Endothelial cell of umbilical vein (primary cell): ENCODE measurements around the gene MRAP. TPM values are rescaled to one million over a fixed set of nuclear protein-coding genes. Genes with fewer than 3 reads are reported as not detected.

Experiments used
- BruUV-seq: library from RNA; stranded (reverse); fragments of 400-500 nt; replicated peaks from 2 replicates; lab custom pipeline; 2021; lab: Mats Ljungman, UMichigan
- CTCF ChIA-PET: fragments of 300-600, 350-600 bp; sonication (Branson Sonifier 250); formaldehyde crosslinking; loops from one replicate; lab custom pipeline; 2021; ENCODE audit warnings: antibody characterized with exemption, inconsistent platforms; lab: Charles Lee
- POLR2A ChIA-PET: fragments of 300-600, 350-600 bp; sonication (Branson Sonifier 250); formaldehyde crosslinking; loops from one replicate; lab custom pipeline; 2021; ENCODE audit warnings: antibody characterized with exemption, inconsistent platforms; lab: Charles Lee
- DNase-seq: peaks from one replicate; pipeline ENCODE4 v3.0.0-alpha.2; 2011; ENCODE audit warnings: low read depth, low spot score
- FAIRE-seq: peaks from 2 replicates; lab custom pipeline; 2011; peaks lifted over from hg19 to GRCh38; lab: Jason Lieb, UNC
- H2AFZ ChIP-seq: 2 replicates; pipeline ENCODE4 v1.6.0; 2012; ENCODE audit warnings: low read depth, low read length, control low read depth, inconsistent platforms
- H3K27ac ChIP-seq: 2 replicates; pipeline ENCODE4 v1.5.1; 2011; ENCODE audit warnings: low read depth, mild to moderate bottlenecking, control low read depth, low read length, moderate library complexity; ENCODE audit not compliant: insufficient read depth
- H3K27me3 ChIP-seq, 2 experiments: 2 replicates each; pipeline versions ENCODE4 v1.6.0 to v1.6.1; 2011; ENCODE audit warnings: low read length in 2 of 2, mixed read lengths in 1 of 2; ENCODE audit not compliant: control insufficient read depth in 2 of 2, insufficient read depth in 2 of 2
- H3K36me3 ChIP-seq, 2 experiments: 2 replicates in 1 of 2; 3 replicates in 1 of 2; pipeline ENCODE4 v1.5.1; 2011; ENCODE audit warnings: low read length in 2 of 2, mild to moderate bottlenecking in 1 of 2, moderate library complexity in 1 of 2; ENCODE audit not compliant: control insufficient read depth in 2 of 2, insufficient read depth in 2 of 2; ENCODE audit errors: extremely low read depth in 1 of 2
- H3K4me1 ChIP-seq: 3 replicates; pipeline ENCODE4 v1.5.1; 2011; ENCODE audit warnings: mild to moderate bottlenecking, low read length; ENCODE audit not compliant: control insufficient read depth, insufficient read depth; ENCODE audit errors: extremely low read depth
- H3K4me2 ChIP-seq: 2 replicates; pipeline ENCODE4 v1.6.1; 2011; ENCODE audit warnings: low read length, control low read depth, mixed read lengths; ENCODE audit not compliant: insufficient read depth
- H3K4me3 ChIP-seq, 3 experiments: fragments of 200-600 bp in 1 of 3; sonication (generic), shearing (Covaris generic) in 1 of 3; replicated peaks in 1 of 3; 2 replicates each; pipeline ENCODE4 v1.5.1; 2011 to 2016; ENCODE audit warnings: control low read depth in 3 of 3, low read length in 3 of 3, mild to moderate bottlenecking in 2 of 3, inconsistent platforms in 1 of 3, low read depth in 1 of 3, moderate library complexity in 1 of 3; ENCODE audit not compliant: insufficient read depth in 1 of 3
- H3K79me2 ChIP-seq: 2 replicates; pipeline ENCODE4 v1.6.0; 2012; ENCODE audit warnings: low read length, inconsistent platforms; ENCODE audit not compliant: control insufficient read depth, insufficient read depth
- H3K9ac ChIP-seq: replicated peaks from 2 replicates; pipeline ENCODE3; 2011; ENCODE audit warnings: low read length, control low read depth; ENCODE audit not compliant: insufficient read depth; ENCODE audit errors: extremely low read depth
- H3K9me1 ChIP-seq: replicated peaks from 3 replicates; pipeline ENCODE4 v1.6.0; 2011; ENCODE audit warnings: mild to moderate bottlenecking, low read length; ENCODE audit not compliant: control insufficient read depth, insufficient read depth; ENCODE audit errors: extremely low read depth
- H3K9me3 ChIP-seq: replicated peaks from 2 replicates; pipeline ENCODE4 v1.5.1; 2012; ENCODE audit warnings: low read length, inconsistent platforms; ENCODE audit not compliant: control insufficient read depth, insufficient read depth
- H4K20me1 ChIP-seq: replicated peaks from 2 replicates; pipeline ENCODE3; 2011; ENCODE audit warnings: mild to moderate bottlenecking, low read length; ENCODE audit not compliant: control insufficient read depth, insufficient read depth; ENCODE audit errors: extremely low read depth
- EZH2 ChIP-seq: IDR thresholded peaks from 2 replicates; pipeline ENCODE4 v1.6.1; 2012; ENCODE audit warnings: borderline replicate concordance, low read depth, mild to moderate bottlenecking, moderate library complexity, low read length, inconsistent platforms; ENCODE audit not compliant: severe bottlenecking
- FOS ChIP-seq: IDR thresholded peaks from 2 replicates; pipeline ENCODE4 v1.6.1; 2011; ENCODE audit warnings: mild to moderate bottlenecking, low read length, moderate library complexity, borderline replicate concordance; ENCODE audit not compliant: insufficient read depth
- GATA2 ChIP-seq: IDR thresholded peaks from 2 replicates; pipeline ENCODE4 v1.7.0; 2011; ENCODE audit warnings: low read depth, mild to moderate bottlenecking, moderate library complexity, mixed read lengths, low read length; ENCODE audit not compliant: insufficient read length, insufficient read depth
- JUN ChIP-seq: IDR thresholded peaks from 2 replicates; pipeline ENCODE4 v1.6.1; 2011; ENCODE audit warnings: borderline replicate concordance, low read depth; ENCODE audit not compliant: insufficient read length, insufficient read depth
- MYC ChIP-seq: IDR thresholded peaks from one replicate; pipeline ENCODE4 v1.6.1; 2011; ENCODE audit warnings: mild to moderate bottlenecking, low read depth, low read length
- POLR2A ChIP-seq: IDR thresholded peaks from 2 replicates; pipeline ENCODE4 v1.6.1; 2012; ENCODE audit warnings: low read depth, mild to moderate bottlenecking, control low read depth, low read length
- POLR2AphosphoS5 ChIP-seq: IDR thresholded peaks from 2 replicates; pipeline ENCODE4 v1.6.1; 2012; ENCODE audit warnings: low read depth, mild to moderate bottlenecking, control low read depth, low read length, moderate library complexity; ENCODE audit not compliant: insufficient read depth
- dilution Hi-C: fragments of 300-500 bp; cut with MboI; formaldehyde crosslinking; loops from one replicate; pipeline ENCODE4 v1.15.0; 2019; ENCODE audit warnings: low sequenced_read_pairs; ENCODE audit not compliant: extremely low pct_ligation_motif_present
- intact Hi-C: fragments of 100-400 bp; cut with micrococcal nuclease; formaldehyde crosslinking; loops from one replicate; pipeline ENCODE4 v1.10.0; 2022
- polyA plus RNA-seq, 4 experiments: library from polyadenylated mRNA; depleted of rRNA in 3 of 4; stranded (reverse) in 3 of 4; unstranded in 1 of 4; fragments of >200 nt; gene quantifications; 2 replicates each; pipeline versions ENCODE4 v1.2.1 to v1.2.3, GENCODE V29; 2011 to 2012; ENCODE audit warnings: missing spikeins in 1 of 4
- total RNA-seq: library from RNA; stranded (reverse); gene quantifications from 2 replicates; pipeline ENCODE4 v1.2.3, GENCODE V29; 2021
- TF ChIP-seq, protein P1 (sequence below), 2 donors: IDR thresholded peaks; 1 replicate in 1 of 2; 2 replicates in 1 of 2; pipeline ENCODE4 v1.5.1; 2011; ENCODE audit warnings: low read length in 2 of 2, mild to moderate bottlenecking in 2 of 2, moderate library complexity in 2 of 2, control low read depth in 1 of 2, inconsistent platforms in 1 of 2, low read depth in 1 of 2; ENCODE audit not compliant: insufficient read depth in 1 of 2; ENCODE audit errors: extremely low read depth in 1 of 2
- TF ChIP-seq, protein P2 (sequence below): IDR thresholded peaks from 2 replicates; pipeline ENCODE4 v1.6.1; 2011; ENCODE audit not compliant: insufficient read depth, insufficient read length

MRAP gene
- total and polyA plus RNA-seq, 2 donors (not counting 3 experiments of a cell fraction or from before 2014, with no cell fraction given): not detected

DNA sequence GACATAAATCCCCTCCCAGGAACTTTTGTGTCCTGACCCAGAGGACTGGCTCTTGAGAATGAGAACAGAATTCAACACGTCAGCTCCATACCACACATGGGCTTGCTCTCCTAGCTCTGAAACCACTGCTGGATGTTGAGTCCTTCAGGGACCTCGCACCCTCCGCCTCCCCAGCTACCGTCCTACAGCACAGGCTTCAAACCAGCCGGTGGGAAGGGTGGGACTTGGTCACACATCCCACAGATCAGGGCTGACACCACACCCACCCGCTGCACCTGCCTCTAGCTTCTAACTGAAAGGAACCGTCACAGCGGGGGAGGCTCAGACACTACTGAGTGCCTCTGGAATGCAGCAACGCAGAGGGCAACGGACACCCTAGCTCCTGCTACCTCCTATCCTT lies 24.0 kb downstream of the MRAP start:
- Histone ChIP-seq H3K9me1 (no peaks in the 10 kb centered on the region), H2AFZ (no peak overlapping the region), H4K20me1 (no peaks in the 10 kb centered on the region), H3K79me2 (no peaks in the 10 kb centered on the region), H3K4me3 (no peak overlapping the region), H3K9ac (no peak overlapping the region), H3K27ac (no peak overlapping the region), H3K27me3 (no peaks in the 10 kb centered on the region), H3K4me2 (no peak overlapping the region), H3K36me3 (peaks cover 34 to 52% of the 10 kb centered on the region in 2 experiments), H3K9me3 (no peaks in the 10 kb centered on the region), H3K4me1 (no peaks in the 10 kb centered on the region)
- ChIA-PET CTCF (interaction anchor here (0.7 to 1.3 kb wide), 2 partner anchors 9 kb away, joined by 3 read pairs; no protein-coding TSS in a partner anchor), POLR2A (no interaction called here)
- FAIRE-seq: no peak
- DNase-seq: no peak
- intact Hi-C loops: no loop called here
- no TSS peak for BruUV-seq
- TF ChIP-seq, protein P1, sequence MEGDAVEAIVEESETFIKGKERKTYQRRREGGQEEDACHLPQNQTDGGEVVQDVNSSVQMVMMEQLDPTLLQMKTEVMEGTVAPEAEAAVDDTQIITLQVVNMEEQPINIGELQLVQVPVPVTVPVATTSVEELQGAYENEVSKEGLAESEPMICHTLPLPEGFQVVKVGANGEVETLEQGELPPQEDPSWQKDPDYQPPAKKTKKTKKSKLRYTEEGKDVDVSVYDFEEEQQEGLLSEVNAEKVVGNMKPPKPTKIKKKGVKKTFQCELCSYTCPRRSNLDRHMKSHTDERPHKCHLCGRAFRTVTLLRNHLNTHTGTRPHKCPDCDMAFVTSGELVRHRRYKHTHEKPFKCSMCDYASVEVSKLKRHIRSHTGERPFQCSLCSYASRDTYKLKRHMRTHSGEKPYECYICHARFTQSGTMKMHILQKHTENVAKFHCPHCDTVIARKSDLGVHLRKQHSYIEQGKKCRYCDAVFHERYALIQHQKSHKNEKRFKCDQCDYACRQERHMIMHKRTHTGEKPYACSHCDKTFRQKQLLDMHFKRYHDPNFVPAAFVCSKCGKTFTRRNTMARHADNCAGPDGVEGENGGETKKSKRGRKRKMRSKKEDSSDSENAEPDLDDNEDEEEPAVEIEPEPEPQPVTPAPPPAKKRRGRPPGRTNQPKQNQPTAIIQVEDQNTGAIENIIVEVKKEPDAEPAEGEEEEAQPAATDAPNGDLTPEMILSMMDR (IDR thresholded peaks at IDR 0.05; ENCODE audit: extremely low read depth in 1 of 2, insufficient read depth in 1 of 2, low read depth in 1 of 2, low read length in 2 of 2): no peak
- TF ChIP-seq FOS (no peak), POLR2A (no peak), EZH2 (no peak), GATA2 (no peak), POLR2AphosphoS5 (no peak), MYC (no peak), JUN (no peak)
- TF ChIP-seq, protein P2, sequence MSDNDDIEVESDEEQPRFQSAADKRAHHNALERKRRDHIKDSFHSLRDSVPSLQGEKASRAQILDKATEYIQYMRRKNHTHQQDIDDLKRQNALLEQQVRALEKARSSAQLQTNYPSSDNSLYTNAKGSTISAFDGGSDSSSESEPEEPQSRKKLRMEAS: no peak
- dilution Hi-C loops: no loop called here
